GM18499 (cell line): Measurements from ENCODE around the gene IL12RB1.

ENCODE experiments used
- ATAC-seq: cut with Tn5 transposase; IDR thresholded peaks from one replicate; pipeline ENCODE4 v1.9.1; 2021; ENCODE audit warnings: moderate number of reproducible peaks; ENCODE audit not compliant: insufficient read depth, unreplicated experiment

IL12RB1 gene

GRCh38 chr19:18086590-18087138 lies at the start of gene IL12RB1:
IL12RB1 (minus strand) TSS chr19:18086934; CDS start chr19:18086823, 111 bp downstream.
- no peak for ATAC-seq

- ATAC-seq = no peak
These were observed 49.2 kb upstream of the IL12RB1 start for GRCh38 chr19:18135712-18136584.

- ATAC-seq = no peak
These were observed 45.3 kb upstream of the IL12RB1 start for GRCh38 chr19:18131841-18132596.

- no peak for ATAC-seq
These were observed 43.9 kb upstream of the IL12RB1 start for GRCh38 chr19:18130523-18131242.

- ATAC-seq = no peak
These were observed 42.1 kb upstream of the IL12RB1 start for GRCh38 chr19:18128805-18129204.

DNA sequence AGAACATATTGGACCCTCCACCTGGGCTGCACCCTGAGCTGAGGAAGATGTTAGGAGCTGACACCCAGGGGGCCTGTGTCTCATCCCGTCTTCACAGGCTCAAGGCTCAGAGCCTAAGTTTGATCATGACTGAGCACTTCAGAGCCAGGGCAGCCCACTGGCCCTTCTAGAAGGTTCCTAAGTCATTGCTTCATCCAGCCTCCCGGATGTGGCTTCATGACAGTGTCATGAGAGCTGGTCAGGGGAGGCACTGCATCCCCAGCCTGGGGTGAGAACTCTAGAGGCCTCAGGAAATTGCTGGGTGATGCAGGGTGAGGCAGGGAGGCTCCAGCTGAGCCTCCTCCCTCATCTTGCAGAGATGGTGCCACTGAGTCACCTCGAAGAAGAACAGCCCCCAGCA lies 41.3 kb upstream of the IL12RB1 start:
- ATAC-seq = no peak

- ATAC-seq = no peak
These were observed 39.4 kb upstream of the IL12RB1 start for GRCh38 chr19:18126097-18126496.

- ATAC-seq = no peak
These were observed 37.1 kb upstream of the IL12RB1 start for GRCh38 chr19:18123819-18124218.

GRCh38 chr19:18122860-18123795 lies 36.4 kb upstream of the IL12RB1 start:
- ATAC-seq = no peak

- no peak for ATAC-seq
These were observed 35.7 kb upstream of the IL12RB1 start for GRCh38 chr19:18122424-18122823.

- no peak for ATAC-seq
These were observed 34.4 kb upstream of the IL12RB1 start for GRCh38 chr19:18121166-18121565.

DNA sequence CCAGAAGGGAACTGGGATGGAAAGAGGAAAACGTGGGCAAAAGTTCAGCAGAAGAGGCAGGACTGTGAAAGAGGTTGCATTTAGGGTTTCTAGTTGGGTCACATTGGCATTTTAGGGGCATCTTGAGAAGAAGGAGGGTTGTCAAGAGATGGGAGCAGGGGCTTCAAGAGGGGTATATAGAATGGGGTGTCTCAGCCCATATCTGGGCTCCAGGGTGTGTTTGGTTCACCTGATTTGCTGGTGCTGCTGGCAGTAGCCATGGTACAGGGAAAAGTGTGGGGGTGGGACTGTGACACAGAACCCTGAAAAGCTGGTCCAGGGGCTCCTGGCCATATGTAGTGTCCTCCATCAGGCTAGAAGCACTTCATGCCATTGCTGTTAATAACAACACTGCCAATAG lies 33.4 kb upstream of the IL12RB1 start:
- ATAC-seq = no peak

GRCh38 chr19:18119717-18120105 lies 33.0 kb upstream of the IL12RB1 start:
- ATAC-seq = no peak

DNA sequence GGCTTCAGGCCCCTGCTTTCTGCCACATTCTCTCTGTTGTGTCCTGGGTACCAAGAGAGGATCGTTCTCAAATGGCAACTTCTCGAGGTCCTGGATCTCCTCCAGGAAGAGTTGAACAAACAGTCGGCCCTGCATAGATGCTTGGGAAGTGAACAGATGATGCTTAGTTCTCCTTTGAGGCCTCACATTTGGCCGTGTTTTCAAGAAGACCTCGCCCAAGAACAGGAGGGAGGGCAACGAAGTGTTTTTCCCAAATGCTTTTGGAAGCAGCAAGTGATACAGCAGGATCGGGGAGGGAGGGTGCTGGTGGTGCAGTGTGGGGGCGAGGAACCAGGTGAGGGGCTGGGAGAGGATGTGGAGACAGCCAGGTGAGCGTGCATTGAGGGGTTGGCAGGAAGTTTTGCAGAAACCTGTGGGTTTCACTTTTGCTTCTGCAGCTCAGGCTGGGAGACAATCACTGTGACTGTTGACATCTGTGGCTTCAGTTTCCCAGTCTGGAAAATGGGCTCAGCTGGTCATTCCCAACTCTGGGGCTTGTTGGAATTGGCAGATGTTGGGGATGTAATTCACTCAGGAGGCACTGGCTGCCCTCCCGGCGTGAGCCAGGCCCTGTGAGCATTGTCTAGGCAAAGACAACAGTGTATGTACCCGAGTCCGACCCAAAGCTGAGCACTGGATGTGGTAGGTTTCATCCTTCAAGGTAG lies 32.4 kb upstream of the IL12RB1 start:
- ATAC-seq = no peak

GRCh38 chr19:18118420-18119012 lies 31.8 kb upstream of the IL12RB1 start:
- ATAC-seq = no peak

GRCh38 chr19:18117692-18118378 lies 31.1 kb upstream of the IL12RB1 start:
- no peak for ATAC-seq

DNA sequence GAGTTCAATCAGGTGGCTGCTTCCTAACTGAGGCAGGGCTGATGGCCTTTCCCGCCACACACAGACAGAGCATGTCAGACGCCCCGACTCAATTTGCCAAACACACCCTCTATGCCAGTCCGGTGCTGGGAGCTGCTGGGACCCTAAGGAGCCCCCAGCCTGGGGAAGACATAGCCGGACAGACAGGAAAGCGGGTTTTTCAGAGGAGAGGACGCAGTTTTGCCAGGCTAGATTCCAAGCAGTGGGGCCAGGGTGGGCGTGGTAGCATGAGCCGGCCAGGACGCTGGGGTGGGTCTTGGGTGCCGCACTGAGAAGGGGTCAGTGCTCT lies 30.6 kb upstream of the IL12RB1 start:
- no peak for ATAC-seq

GRCh38 chr19:18114483-18114882 lies 27.7 kb upstream of the IL12RB1 start:
- no peak for ATAC-seq
